ENCODE results near the gene PDE1C.

PDE1C gene

DNA sequence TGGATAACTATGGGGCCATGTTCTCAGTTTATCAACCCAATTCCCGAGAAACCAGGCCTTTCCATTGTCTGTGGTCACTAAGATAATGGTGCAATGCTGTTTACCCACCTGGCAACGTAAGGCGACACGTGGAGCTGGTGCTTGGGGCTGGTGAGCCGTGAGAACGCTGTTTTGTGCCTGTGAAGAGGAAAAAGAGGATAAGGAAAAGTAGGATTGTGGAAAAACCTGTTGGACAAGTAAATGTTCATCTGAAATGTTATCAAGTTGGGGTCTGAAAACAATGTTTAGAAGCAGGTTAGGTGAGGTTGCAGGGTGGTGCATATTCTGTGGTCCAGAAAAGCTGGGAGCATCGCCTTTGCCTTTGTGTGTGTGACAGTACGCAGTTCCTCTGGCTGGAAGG lies 294.7 kb downstream of the PDE1C start:
- no peak overlapping the region for H3K27ac ChIP-seq
- TF ChIP-seq, protein P1, sequence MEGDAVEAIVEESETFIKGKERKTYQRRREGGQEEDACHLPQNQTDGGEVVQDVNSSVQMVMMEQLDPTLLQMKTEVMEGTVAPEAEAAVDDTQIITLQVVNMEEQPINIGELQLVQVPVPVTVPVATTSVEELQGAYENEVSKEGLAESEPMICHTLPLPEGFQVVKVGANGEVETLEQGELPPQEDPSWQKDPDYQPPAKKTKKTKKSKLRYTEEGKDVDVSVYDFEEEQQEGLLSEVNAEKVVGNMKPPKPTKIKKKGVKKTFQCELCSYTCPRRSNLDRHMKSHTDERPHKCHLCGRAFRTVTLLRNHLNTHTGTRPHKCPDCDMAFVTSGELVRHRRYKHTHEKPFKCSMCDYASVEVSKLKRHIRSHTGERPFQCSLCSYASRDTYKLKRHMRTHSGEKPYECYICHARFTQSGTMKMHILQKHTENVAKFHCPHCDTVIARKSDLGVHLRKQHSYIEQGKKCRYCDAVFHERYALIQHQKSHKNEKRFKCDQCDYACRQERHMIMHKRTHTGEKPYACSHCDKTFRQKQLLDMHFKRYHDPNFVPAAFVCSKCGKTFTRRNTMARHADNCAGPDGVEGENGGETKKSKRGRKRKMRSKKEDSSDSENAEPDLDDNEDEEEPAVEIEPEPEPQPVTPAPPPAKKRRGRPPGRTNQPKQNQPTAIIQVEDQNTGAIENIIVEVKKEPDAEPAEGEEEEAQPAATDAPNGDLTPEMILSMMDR (conservative IDR thresholded peaks at IDR 0.05): no peak

- TF ChIP-seq, protein P1 (conservative IDR thresholded peaks at IDR 0.05): no peak
- H3K27ac ChIP-seq: no peak overlapping the region
Measured at GRCh38 chr7:31772211-31772610, 298.0 kb downstream of the PDE1C start.

DNA sequence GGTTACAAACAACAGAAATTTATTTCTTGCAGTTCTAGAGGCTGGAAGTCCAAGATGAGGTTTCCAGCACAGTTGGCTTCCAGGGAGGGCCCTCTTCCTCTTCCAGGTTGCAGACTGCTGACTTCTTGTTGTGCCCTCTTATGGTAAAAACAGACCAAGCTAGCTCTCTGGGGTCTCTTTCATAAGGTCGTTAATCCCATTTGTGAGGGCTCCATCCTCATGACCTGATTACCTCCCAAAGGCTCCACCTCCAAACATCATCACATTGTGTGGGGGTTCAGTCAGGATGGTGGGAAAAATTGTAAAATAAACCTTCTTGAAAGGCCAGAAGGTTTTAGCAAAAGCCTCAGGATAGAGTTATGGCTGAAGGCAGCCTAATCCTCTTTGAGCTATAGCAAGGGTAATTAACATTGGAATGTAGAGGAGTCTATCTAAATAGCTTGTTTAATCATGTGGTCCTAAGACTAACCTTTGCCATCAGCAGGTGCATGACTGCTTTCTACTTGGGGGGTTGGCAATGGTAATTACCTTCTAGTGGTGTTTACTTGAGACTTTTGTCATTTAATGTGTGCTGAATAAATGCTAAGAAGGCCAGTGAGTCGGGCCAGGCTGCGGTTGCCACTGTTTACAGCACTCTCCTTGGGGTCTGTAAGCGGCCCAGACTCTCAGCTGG lies 302.4 kb downstream of the PDE1C start:
- TF ChIP-seq, protein P1 (conservative IDR thresholded peaks at IDR 0.05): no peak
- H3K27ac ChIP-seq: no peak overlapping the region

DNA sequence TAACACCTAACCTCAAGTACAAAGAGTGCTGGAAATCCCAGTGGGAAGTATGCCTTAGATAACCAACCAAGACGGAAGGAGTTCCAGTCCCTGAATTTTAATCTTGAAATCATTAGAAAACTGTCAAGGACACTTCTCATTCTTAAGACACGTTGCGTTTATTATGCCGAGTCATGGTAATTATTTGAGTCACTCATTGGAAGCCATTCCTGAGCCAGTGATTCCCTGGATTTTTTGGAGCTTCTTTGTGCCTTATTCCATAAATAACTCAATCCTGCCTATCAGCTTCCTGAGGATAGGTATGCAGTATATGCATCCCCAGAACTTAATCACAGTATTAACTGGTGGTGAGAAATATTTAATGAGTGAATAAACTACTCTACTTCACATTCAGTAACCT lies 305.7 kb downstream of the PDE1C start:
- H3K27ac ChIP-seq: no peak overlapping the region
- TF ChIP-seq, protein P1 (conservative IDR thresholded peaks at IDR 0.05): no peak

DNA sequence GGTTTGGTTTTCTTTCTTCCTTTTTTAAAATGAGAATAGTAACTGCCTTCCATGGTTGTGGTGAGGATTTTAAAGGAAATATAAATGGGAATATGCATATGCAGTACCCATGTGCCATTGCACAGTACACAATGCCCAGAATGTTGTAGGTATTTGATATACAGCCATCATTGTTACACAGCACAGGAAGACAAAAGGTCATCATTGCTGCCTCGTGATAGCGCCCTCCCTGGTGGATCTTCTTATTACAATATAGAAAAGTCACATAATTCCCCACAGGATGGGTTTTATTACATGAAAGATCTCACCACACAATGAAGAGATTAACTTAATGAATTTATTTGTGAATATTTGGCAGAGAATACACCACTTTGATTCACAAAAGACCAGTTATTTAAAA lies 306.7 kb downstream of the PDE1C start:
- TF ChIP-seq, protein P1 (conservative IDR thresholded peaks at IDR 0.05): no peak
- H3K27ac ChIP-seq: no peak overlapping the region

GRCh38 chr7:31761646-31762045 lies 308.6 kb downstream of the PDE1C start:
- no peak overlapping the region for H3K27ac ChIP-seq

GRCh38 chr7:31758755-31759154 lies 311.5 kb downstream of the PDE1C start:
- H3K27ac ChIP-seq: no peak overlapping the region
- TF ChIP-seq, protein P1 (conservative IDR thresholded peaks at IDR 0.05): no peak

More at GRCh38 chr7:31761646-31762045, 308.6 kb downstream of the PDE1C start:
- TF ChIP-seq, protein P1 (conservative IDR thresholded peaks at IDR 0.05): no peak

All from VCaP (cell line).